Parathyroid adenoma (tissue), 2 donors: ENCODE results near the gene TMEM164.
A peak's percentile ranks its signal among the peaks of the same experiment; 100 is the strongest.

Experiments
- H2AFZ ChIP-seq: fragments of 300-600 bp; sonication (generic); one replicate; pipeline ENCODE4 v1.7.0; 2017; ENCODE audit warnings: antibody characterized with exemption, mild to moderate bottlenecking
- H3K27ac ChIP-seq: fragments of 300-600 bp; sonication (generic); one replicate; pipeline ENCODE4 v1.7.0; 2017
- H3K27me3 ChIP-seq: fragments of 300-600 bp; sonication (generic); one replicate; pipeline ENCODE4 v1.7.0; 2017; ENCODE audit warnings: low read length; ENCODE audit not compliant: control insufficient read depth, insufficient read depth
- H3K36me3 ChIP-seq: fragments of 300-600 bp; sonication (generic); one replicate; pipeline ENCODE4 v1.7.0; 2017; ENCODE audit warnings: low read length; ENCODE audit not compliant: control insufficient read depth, insufficient read depth
- H3K4me1 ChIP-seq: fragments of 300-600 bp; sonication (generic); one replicate; pipeline ENCODE4 v1.7.0; 2017; ENCODE audit warnings: control low read depth
- H3K4me2 ChIP-seq: fragments of 300-600 bp; sonication (generic); one replicate; pipeline ENCODE4 v1.7.0; 2017; ENCODE audit warnings: low read length
- H3K4me3 ChIP-seq: fragments of 300-600 bp; sonication (generic); one replicate; pipeline ENCODE4 v1.7.0; 2017; ENCODE audit warnings: low read depth, low read length
- H3K79me2 ChIP-seq: fragments of 300-600 bp; sonication (generic); one replicate; pipeline ENCODE4 v1.7.0; 2017; ENCODE audit warnings: control low read depth
- H3K9ac ChIP-seq: fragments of 300-600 bp; sonication (generic); one replicate; pipeline ENCODE4 v1.7.0; 2017; ENCODE audit warnings: mild to moderate bottlenecking
- H3K9me3 ChIP-seq: fragments of 300-600 bp; sonication (generic); one replicate; pipeline ENCODE4 v1.7.0; 2017; ENCODE audit warnings: low read length; ENCODE audit not compliant: control insufficient read depth
- TF ChIP-seq, protein P1 (sequence below): fragments of 300-600 bp; sonication (generic); IDR thresholded peaks from one replicate; pipeline ENCODE4 v1.7.0; 2017; ENCODE audit warnings: antibody characterized with exemption, mild to moderate bottlenecking
- donor health status: primary hyperparathyroidism.

The TMEM164 gene

DNA sequence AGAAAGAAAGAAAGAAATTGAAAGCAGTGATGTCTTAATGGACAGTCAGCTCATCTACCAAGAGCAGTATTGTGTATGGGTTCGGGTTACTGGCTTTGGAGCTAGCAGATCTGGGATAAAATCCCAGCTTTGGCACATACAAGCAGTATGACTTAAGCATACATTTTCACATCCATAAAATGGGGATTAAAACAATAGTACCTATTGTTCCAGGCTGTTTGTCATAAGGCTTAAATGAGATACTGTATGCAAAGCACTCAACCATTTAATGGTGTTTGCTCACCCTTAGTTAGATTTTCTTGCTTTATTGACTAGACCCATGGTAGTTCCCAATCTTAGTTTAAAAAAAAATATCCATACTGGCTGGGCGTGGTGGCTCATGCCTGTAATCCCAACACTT lies 7.8 kb upstream of the TMEM164 start:
- H3K4me3 ChIP-seq = no peak overlapping the region
- TF ChIP-seq, protein P1, sequence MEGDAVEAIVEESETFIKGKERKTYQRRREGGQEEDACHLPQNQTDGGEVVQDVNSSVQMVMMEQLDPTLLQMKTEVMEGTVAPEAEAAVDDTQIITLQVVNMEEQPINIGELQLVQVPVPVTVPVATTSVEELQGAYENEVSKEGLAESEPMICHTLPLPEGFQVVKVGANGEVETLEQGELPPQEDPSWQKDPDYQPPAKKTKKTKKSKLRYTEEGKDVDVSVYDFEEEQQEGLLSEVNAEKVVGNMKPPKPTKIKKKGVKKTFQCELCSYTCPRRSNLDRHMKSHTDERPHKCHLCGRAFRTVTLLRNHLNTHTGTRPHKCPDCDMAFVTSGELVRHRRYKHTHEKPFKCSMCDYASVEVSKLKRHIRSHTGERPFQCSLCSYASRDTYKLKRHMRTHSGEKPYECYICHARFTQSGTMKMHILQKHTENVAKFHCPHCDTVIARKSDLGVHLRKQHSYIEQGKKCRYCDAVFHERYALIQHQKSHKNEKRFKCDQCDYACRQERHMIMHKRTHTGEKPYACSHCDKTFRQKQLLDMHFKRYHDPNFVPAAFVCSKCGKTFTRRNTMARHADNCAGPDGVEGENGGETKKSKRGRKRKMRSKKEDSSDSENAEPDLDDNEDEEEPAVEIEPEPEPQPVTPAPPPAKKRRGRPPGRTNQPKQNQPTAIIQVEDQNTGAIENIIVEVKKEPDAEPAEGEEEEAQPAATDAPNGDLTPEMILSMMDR = no peak
- no peaks in the 10 kb centered on the region for H3K79me2 ChIP-seq
- H3K9me3 ChIP-seq = no peaks in the 10 kb centered on the region
- H3K27me3 ChIP-seq = no peaks in the 10 kb centered on the region
- H2AFZ ChIP-seq = no peak overlapping the region
- no peak overlapping the region for H3K9ac ChIP-seq
- no peaks in the 10 kb centered on the region for H3K4me1 ChIP-seq
- H3K4me2 ChIP-seq = no peak overlapping the region
- H3K36me3 ChIP-seq = no peaks in the 10 kb centered on the region
- no peak overlapping the region for H3K27ac ChIP-seq

DNA sequence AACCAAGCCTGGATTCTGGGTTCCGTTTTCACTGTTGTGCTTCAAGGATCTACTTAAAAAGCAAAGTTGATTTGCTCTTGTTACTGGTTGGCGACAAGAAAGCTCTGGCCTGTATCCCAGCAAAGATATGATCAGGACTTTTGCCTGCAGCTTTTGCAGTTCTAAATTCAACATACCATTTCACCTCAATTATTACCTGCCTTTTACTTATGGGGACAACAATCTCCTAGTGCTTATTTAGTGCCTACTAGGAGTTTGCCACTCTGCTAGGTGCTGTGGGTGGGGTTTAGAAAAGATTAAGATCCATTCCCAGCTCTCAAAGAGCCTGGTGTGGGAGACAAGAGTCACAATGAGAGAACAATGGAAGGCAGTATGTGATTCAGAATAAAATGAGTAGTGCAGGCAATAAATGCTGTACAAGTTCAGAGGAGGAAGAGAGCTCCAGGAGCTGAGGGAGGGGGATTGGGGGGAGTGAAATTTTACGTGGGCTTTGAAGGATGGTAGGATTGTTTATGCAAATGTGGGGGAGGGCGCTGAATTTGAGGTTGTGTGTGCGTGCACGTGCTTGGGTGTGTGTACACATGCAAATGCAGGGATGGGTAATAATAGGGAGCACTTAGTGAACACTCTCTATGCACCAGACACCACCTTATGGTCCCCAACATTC lies 5.0 kb upstream of the TMEM164 start:
- Histone ChIP-seq H3K27me3 (no peaks in the 10 kb centered on the region), H3K9ac (no peak overlapping the region), H3K4me1 (no peaks in the 10 kb centered on the region)

DNA sequence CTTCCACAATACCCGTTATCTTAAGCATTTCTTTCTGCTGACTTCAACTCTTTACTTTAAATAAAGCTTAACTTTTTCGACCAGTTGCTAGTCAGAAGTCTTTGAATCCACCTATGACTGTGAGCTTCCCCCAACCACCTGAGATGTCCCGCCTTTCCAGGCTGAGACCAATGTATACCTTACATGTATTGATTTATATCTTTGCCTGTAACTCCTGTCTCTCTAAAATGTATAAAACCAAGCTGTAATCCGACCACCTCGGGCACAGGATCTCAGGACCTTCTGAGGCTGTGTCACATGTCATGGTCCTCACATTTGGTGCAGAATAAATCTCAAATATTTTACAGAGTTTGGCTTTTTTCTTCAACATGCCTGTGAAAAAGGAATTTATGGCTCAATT lies 2.9 kb upstream of the TMEM164 start:
- no peak overlapping the region for H3K27ac ChIP-seq
- H3K27me3 ChIP-seq = no peaks in the 10 kb centered on the region
- H3K4me3 ChIP-seq = no peak overlapping the region
- H2AFZ ChIP-seq = no peak overlapping the region
- TF ChIP-seq, protein P1 = no peak
- H3K79me2 ChIP-seq = no peaks in the 10 kb centered on the region
- H3K4me2 ChIP-seq = no peak overlapping the region
- H3K9me3 ChIP-seq = no peaks in the 10 kb centered on the region
- H3K9ac ChIP-seq = no peak overlapping the region
- H3K36me3 ChIP-seq = no peaks in the 10 kb centered on the region
- H3K4me1 ChIP-seq = peaks cover 3% of the 10 kb centered on the region

More for the DNA sequence above, 5.0 kb upstream of the TMEM164 start:
- no peaks in the 10 kb centered on the region for H3K79me2 ChIP-seq
- no peak overlapping the region for H3K4me2 ChIP-seq
- no peaks in the 10 kb centered on the region for H3K36me3 ChIP-seq
- H2AFZ ChIP-seq = peak overlapping the region; percentile 45
- TF ChIP-seq, protein P1 = no peak
- H3K9me3 ChIP-seq = no peaks in the 10 kb centered on the region
- H3K27ac ChIP-seq = peak overlapping the region; percentile 6
- no peak overlapping the region for H3K4me3 ChIP-seq

DNA sequence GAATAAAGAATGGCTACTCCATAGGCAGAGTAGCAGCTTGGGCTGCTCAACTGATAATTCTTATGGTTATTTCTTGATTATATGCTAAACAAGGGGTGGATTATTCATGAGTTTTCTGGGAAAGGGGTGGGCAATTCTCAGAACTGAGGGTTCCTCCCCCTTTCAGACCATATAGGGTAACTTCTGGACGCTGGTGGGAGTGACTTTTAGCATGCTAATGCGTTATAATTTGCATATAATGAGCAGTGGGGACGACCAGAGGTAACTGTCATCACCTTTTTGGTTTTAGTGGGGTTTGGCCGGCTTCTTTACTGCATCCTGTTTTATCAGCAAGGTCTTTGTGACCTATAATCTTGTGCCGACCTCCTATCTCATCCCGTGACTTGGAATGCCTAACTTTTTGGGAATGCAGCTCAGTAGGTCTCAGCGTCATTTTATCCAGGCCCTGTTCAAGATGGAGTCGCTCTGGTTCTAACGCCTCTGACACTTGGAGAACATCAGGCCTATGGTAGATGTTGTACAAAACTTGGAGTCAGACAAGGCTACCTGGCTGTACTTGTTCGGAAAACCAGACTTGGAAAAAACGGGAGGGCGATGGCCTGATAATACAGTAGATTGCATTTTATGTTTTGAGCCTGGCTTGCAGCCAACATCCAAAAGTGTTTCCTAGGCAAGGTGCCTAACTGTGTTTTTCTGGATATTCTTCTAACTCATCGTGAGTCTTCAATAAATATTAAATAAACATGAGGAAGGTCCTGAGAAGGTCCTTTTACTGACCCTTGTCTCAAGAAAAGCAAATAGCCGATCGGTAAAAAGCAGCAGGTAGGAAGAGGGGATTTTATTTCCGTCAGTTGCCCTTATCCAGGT lies 1.8 kb upstream of the TMEM164 start:
- Histone ChIP-seq H3K79me2 (no peaks in the 10 kb centered on the region), H3K27me3 (no peaks in the 10 kb centered on the region), H3K4me2 (no peak overlapping the region), H2AFZ (peak overlapping the region; percentile 72), H3K9ac (no peak overlapping the region), H3K9me3 (no peaks in the 10 kb centered on the region), H3K4me3 (no peak overlapping the region), H3K36me3 (no peaks in the 10 kb centered on the region), H3K27ac (no peak overlapping the region), H3K4me1 (peaks cover 3% of the 10 kb centered on the region)
- TF ChIP-seq, protein P1 = no peak
